Measurements from ENCODE around the gene NTN5.

- TF ChIP-seq GATA2 (IDR thresholded peaks at IDR 0.05; ENCODE audit: low read depth, low read length) (no peak), GATA3 (IDR thresholded peaks at IDR 0.05; ENCODE audit: low read depth, low read length) (no peak)
Measured at GRCh38 chr19:48613852-48614435, 58.9 kb downstream of the NTN5 start.
